MCF 10A (cell line): ENCODE measurements around the gene C1orf105. TPM values are rescaled to one million over a fixed set of nuclear protein-coding genes. Genes with fewer than 3 reads are reported as not detected.

Experiments used
- BruUV-seq: library from RNA; stranded (reverse); fragments of 400-500 nt; replicated peaks from 2 replicates; lab custom pipeline; 2021; lab: Mats Ljungman, UMichigan
- CTCF ChIA-PET: fragments of 300-600 bp; sonication (Branson Sonifier 250); formaldehyde crosslinking; extraction: SDS; loops from one replicate; lab custom pipeline; 2021; ENCODE audit warnings: antibody characterized with exemption, inconsistent platforms; lab: Yijun Ruan, JAX
- POLR2A ChIA-PET: fragments of 300-600, 350-650 bp; sonication (Branson Sonifier 250); formaldehyde crosslinking; extraction: SDS; loops from one replicate; lab custom pipeline; 2020; ENCODE audit warnings: antibody characterized with exemption, inconsistent platforms; lab: Yijun Ruan, JAX
- DNase-seq: peaks from one replicate; pipeline ENCODE4 v3.0.0-alpha.2; 2018; ENCODE audit not compliant: unreplicated experiment
- H3K27ac Mint-ChIP-seq: one replicate; pipeline ENCODE4 v1.8.0; 2022; ENCODE audit warnings: mild to moderate bottlenecking, low read depth, mixed read lengths; ENCODE audit not compliant: unreplicated experiment
- H3K27me3 Mint-ChIP-seq: one replicate; pipeline ENCODE4 v1.8.0; 2022; ENCODE audit warnings: mixed read lengths; ENCODE audit not compliant: insufficient read depth, unreplicated experiment
- H3K36me3 Mint-ChIP-seq: one replicate; pipeline ENCODE4 v1.8.0; 2022; ENCODE audit warnings: mild to moderate bottlenecking, moderate library complexity, mixed read lengths; ENCODE audit not compliant: insufficient read depth, unreplicated experiment
- H3K4me1 Mint-ChIP-seq: one replicate; pipeline ENCODE4 v1.8.0; 2022; ENCODE audit warnings: mixed read lengths; ENCODE audit not compliant: insufficient read depth, unreplicated experiment
- H3K4me3 Mint-ChIP-seq: one replicate; pipeline ENCODE4 v1.8.0; 2022; ENCODE audit warnings: mild to moderate bottlenecking, moderate library complexity, mixed read lengths; ENCODE audit not compliant: unreplicated experiment
- H3K9me3 Mint-ChIP-seq: one replicate; pipeline ENCODE4 v1.8.0; 2022; ENCODE audit warnings: mixed read lengths; ENCODE audit not compliant: unreplicated experiment
- CTCF ChIP-seq: fragments of 200-600 bp; IDR thresholded peaks from one replicate; pipeline ENCODE4 v1.8.0; 2022; ENCODE audit warnings: antibody characterized with exemption, mild to moderate bottlenecking; ENCODE audit not compliant: unreplicated experiment
- intact Hi-C: fragments of 100-400 bp; cut with micrococcal nuclease; formaldehyde crosslinking; loops from 2 replicates; pipeline ENCODE4 v1.14.1; 2022
- total RNA-seq: library from RNA; stranded (reverse); gene quantifications from 2 replicates; pipeline ENCODE4 v1.2.3, GENCODE V29; 2022

Gene C1orf105
- total RNA-seq, 1 experiment from 2014 or later = not detected

DNA sequence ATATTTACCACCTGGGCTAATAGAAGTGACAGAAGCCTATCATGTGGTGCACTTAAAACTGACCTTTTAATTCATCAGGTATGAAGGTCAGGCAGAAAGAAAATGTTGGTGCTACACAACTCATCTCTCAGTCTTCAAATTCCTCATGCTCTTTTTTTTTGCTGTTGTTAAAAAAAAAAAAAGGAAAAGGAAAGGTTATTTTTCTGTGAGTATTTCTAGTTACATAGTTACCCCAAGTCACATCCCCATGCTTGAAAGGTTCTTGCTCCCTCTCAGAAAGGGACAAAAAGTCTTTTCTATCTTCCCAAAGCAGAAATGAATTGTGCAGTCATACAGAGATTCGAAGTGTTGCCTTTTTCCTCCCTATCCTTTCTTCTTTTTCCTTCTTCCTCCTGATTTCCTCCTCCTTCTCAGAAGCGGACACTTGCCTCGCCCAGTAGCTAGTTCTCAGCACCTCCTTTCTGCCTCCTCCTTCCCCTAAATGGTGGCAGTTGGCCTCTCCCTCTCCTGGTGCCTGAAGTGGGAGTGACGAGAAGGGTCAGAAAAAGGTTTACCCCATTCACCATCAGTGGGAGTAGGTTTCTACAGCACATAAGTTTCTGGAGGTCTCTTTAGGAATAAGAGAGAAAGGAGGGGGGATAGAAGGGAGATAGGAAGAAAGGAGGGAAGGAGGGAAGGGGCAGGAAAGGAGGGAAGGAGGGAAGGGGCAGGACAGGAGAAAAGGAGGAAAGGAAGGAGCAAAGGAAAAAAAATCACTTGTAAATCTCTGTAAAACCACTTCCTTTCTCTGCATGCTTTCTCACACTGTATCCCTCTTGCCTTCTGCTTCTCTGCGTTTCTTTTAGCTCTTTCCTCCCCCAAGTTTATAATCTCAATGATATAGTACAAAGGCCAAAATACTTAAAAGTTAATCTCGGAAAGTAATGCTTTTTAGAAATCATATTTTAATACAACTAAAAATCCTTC is 20.4 kb upstream of the C1orf105 start:
- no peak for DNase-seq
- intact Hi-C loops = loop anchor here (1.0 to 2.0 kb wide), 10 partner anchors 29 to 415 kb away; no protein-coding TSS in a partner anchor
- ChIA-PET POLR2A (interaction anchor here (0.6 to 2.6 kb wide), 15 partner anchors 41 to 599 kb away, joined by 3 to 14 read pairs (median 4); no protein-coding TSS in a partner anchor), CTCF (interaction anchor here (0.5 to 8.5 kb wide), 67 partner anchors 8 to 1076 kb away, joined by 3 to 135 read pairs (median 5); partner anchors contain the start of gene PIGC)
- peak overlapping the region; percentile 21 for H3K27ac Mint-ChIP-seq
- no peak overlapping the region for H3K4me3 Mint-ChIP-seq
- TF ChIP-seq CTCF = no peak
- peaks cover 6% of the 10 kb centered on the region for H3K36me3 Mint-ChIP-seq
- H3K27me3 Mint-ChIP-seq = no peaks in the 10 kb centered on the region
- peaks cover 24% of the 10 kb centered on the region for H3K4me1 Mint-ChIP-seq
- BruUV-seq = no TSS peak
- H3K9me3 Mint-ChIP-seq = no peaks in the 10 kb centered on the region

GRCh38 chr1:172400722-172401105 is 19.8 kb upstream of the C1orf105 start:
- peaks cover 6% of the 10 kb centered on the region for H3K36me3 Mint-ChIP-seq
- no peak for DNase-seq
- intact Hi-C loops = no loop called here
- BruUV-seq = no TSS peak
- H3K9me3 Mint-ChIP-seq = no peaks in the 10 kb centered on the region
- ChIA-PET CTCF (interaction anchor here (0.5 to 8.5 kb wide), 19 partner anchors 15 to 615 kb away, joined by 3 to 135 read pairs (median 5); no protein-coding TSS in a partner anchor), POLR2A (interaction anchor here (2.6 kb wide), 1 partner anchor 398 kb away, joined by 14 read pairs; no protein-coding TSS in a partner anchor)
- no peaks in the 10 kb centered on the region for H3K27me3 Mint-ChIP-seq
- H3K4me3 Mint-ChIP-seq = no peak overlapping the region
- no peak overlapping the region for H3K27ac Mint-ChIP-seq
- H3K4me1 Mint-ChIP-seq = peaks cover 23% of the 10 kb centered on the region
- no peak for TF ChIP-seq CTCF

DNA sequence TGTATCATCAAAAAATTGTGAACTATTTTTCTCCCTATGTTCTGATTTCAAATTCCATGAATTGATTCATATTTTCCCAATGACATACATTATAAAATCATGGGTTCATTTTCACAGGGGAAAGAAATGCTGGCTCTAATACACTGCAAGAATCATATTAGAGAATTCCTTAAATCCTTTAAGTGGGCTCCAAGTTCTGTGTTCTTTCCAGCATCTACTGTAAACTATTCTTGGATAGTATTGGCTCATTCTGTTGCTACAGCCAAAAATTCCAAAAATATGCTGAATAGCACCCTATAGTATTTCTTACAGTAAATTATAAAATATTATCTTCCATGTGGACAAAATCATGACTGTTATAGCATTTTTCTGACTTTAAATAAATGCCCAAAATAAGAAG is 19.0 kb upstream of the C1orf105 start:
- CTCF ChIA-PET = interaction anchor here (0.7 to 8.5 kb wide), 9 partner anchors 14 to 399 kb away, joined by 3 to 135 read pairs (median 5); no protein-coding TSS in a partner anchor
- Mint-ChIP-seq H3K4me1 (peaks cover 23% of the 10 kb centered on the region), H3K36me3 (peaks cover 6% of the 10 kb centered on the region), H3K9me3 (no peaks in the 10 kb centered on the region), H3K27me3 (no peaks in the 10 kb centered on the region), H3K27ac (no peak overlapping the region), H3K4me3 (no peak overlapping the region)
- no TSS peak for BruUV-seq
- POLR2A ChIA-PET = interaction anchor here (2.6 kb wide), 1 partner anchor 398 kb away, joined by 14 read pairs; no protein-coding TSS in a partner anchor
- no peak for DNase-seq
- TF ChIP-seq CTCF = no peak
- intact Hi-C loops = no loop called here

DNA sequence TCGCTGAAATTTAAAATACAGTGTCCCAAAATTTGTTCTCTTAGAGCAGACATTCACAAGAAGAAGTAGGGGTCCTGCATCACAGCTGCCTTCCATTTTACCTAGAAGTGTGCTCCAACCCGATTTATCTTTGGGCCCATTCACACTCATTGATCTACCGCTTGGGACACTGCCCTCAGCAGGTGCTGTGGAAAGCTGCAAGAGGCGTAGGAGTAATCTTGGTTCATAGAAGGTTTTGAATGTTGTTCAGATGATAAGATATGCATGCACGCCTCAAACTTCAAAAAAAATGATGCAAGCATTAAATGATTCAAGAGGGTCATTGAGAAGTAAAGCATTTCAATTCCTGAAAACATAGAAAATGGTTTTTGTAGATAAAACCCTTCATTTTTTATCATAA is 18.6 kb upstream of the C1orf105 start:
- POLR2A ChIA-PET = no interaction called here
- peak; percentile 25 for DNase-seq
- CTCF ChIA-PET = interaction anchor here (0.6 to 8.5 kb wide), 10 partner anchors 16 to 600 kb away, joined by 3 to 135 read pairs (median 4); no protein-coding TSS in a partner anchor
- peak; percentile 23 for TF ChIP-seq CTCF
- H3K36me3 Mint-ChIP-seq = peaks cover 6% of the 10 kb centered on the region
- H3K4me3 Mint-ChIP-seq = no peak overlapping the region
- BruUV-seq = no TSS peak
- intact Hi-C loops = no loop called here
- H3K27ac Mint-ChIP-seq = no peak overlapping the region
- H3K4me1 Mint-ChIP-seq = peaks cover 23% of the 10 kb centered on the region
- H3K27me3 Mint-ChIP-seq = no peaks in the 10 kb centered on the region
- no peaks in the 10 kb centered on the region for H3K9me3 Mint-ChIP-seq
